Activated T-cell treated with anti-CD3 and anti-CD28 coated beads for 48 hours (primary cell): ENCODE measurements around the gene IQSEC1.

Experiments
- DNase-seq: peaks from one replicate; pipeline ENCODE4 v3.0.0-alpha.2; 2020; ENCODE audit warnings: low read depth

Gene IQSEC1

DNA sequence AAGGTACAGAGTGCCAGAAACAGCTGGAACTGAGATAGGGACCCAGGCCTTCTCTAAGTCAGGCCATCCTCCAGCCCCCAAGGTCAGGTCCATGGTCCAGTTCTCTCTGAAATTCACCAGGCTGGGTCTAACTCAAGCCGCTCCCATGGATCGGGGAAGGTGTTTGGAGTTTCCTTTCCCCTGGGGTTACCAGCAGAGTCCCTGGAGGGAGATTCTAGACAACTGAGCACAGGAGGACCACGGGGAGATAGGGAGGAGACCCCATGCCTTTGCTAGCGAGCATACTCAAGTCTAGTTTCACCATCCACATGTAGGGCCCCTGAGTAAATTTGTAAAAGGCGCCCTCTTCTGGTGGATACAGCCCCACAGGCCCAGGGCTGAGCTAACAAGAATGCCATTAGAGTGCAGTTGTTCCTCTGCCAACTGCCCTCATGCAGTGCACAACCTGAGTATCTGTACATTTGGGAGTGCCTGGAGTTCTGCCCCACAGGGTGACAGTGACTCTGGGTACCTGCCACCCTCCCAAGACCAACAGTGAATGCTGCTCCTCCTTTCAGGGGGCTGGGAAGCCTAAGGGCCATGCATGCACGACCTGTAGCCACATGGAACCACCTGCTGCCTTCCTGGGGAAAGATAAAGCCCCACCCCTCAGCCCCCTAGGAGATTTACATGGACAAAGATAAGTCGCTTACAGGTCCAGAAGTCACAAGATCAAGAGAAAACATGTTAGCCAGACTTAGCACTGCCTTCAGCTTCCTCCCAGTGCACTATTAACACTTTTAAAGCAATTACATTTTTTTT lies 89.0 kb downstream of the IQSEC1 start:
- DNase-seq = peak; percentile 52

DNA sequence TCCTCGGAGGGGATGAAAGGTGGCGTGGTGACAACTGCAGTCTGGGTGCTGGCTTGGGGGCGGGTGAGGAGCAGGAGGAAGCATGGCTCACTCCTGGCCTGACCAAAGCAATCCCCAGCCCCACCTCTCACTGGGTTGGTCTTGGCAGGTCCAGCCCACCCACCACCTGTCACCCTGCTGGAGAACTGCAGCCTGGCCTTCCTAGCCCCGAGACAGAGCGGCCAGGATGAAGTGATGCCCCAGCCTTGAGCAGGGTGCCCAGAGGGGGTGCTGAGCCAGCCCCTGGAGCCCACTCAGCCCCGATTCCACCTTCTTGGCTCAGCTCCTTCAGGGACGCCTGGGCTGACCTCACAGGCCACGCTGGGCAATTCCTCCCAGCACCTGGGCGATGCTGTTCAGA lies 89.9 kb downstream of the IQSEC1 start:
- no peak for DNase-seq

DNA sequence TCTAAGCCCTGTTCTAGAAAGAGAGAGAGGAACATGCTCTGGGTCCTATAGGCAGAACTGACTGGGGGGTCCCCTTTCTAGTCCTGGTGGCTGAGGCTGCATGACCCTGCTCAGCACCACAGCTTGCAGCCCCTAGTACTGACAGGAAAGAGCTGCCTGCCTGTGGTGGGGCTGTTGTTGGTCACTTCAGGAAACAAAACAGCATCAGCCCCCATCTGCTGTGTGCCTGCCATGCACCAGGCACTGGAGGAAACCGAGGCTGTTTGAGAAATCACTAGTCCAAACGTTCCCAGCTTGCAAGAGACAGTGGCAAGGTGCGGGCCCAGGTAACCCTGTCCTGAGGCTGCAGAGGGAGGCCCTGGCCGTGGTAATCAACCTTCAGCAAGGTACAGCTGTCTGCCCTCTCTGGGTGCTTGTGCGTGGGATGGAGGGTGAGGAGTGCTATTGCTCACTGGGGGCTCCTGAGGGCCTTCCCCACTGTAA lies 90.6 kb downstream of the IQSEC1 start:
- DNase-seq = no peak

DNA sequence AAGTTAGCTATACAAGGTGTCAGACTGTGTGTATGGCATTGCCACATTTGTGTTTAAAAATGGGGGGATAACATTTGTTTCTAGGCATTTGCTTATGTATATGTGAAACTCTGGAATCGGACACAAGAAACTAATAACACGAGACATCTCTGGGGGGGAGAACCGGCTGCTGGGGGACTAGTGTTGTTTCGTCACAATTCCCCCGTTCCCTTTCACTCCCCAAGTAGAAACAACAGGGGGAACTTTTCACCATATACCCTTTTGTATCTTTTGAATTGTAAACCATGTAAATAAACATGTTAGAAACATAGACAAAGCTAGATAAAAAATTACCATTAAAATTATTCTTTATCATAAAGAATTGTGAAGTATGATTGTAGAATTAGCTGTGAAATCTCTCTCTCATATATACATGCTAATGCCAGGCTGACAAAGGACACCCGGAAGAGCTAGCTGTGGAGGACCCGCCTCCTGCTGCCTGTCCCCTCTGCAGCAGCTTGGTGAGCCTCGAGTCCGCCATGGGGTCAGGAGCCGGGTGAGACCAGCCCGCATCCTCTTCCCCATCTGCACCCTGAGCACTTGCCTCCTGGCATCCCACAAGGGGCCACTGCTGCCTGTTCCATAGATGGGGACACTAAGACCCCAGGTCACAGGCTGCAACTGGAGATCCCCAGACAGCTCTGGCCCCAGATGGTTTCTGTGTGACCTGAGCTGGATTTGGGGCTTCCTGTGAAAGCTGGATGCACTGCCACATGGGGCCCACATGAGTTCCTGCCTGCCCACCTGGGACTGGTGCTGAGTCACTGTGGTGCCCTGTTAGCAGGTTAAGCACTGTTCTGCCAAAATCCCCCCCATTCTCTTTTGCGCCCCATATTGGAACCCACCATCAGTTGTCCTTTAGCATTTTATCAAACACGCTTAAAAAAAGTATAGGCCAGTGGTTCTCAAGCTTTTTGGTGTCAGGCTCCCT lies 91.6 kb downstream of the IQSEC1 start:
- no peak for DNase-seq

DNA sequence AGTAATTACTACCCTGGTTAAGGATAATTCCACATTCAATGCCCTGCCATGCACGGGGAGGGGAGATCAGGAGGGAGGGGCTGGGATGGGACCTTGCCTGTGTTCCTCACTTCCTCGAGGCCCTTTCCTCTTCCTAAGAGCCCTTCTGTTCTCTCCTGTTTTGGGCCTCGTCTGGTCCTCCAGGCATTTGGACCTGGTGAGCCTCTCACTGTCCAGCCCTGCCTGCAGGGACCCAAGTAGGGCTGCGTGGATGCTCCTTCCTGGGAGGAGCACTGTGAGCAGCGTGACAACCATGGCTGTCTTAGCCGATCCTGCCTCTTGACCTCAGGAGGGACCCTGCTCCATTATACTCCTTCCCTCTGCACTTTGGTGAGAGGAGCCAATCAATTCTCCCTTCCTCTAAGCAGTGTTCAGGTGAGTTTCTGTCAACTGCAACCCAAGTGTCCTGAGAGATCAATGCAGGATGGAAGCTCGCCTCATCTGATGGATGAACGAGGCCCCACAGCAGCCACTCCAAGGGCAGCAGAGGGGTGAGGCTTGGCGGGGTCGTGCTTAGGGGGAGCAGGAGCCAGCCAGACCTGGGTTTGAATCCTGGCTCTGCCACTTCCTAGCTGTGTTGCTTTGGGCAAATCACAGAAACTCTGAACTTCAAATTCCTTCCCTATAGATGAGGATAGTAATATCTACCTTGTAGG lies 92.5 kb downstream of the IQSEC1 start:
- no peak for DNase-seq

DNA sequence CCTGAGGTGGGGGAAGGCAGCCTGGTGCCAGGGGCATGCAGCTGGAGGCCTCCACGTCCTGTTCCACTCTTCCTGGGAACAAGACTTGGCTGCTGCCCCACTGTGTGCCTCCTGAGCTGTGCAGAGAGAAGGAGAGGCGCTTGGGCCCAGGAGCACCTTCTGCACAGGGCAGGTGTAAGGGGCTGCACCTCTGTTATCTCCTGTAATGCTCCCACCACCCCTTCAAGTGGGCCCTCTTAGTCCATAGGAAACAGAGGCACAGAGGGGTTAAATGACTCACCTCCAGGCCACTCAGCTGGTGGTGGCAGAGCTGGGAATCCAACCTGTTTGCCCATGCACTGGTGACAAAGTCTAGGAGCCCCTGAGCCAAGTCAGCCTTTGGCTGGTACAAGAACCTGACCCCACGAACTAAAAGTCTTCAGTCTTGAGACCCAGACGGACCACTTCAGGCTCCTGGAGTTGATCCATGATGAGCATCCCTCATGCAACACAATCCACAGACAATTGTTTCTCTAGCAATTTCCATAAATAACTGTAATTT lies 93.2 kb downstream of the IQSEC1 start:
- DNase-seq = no peak

DNA sequence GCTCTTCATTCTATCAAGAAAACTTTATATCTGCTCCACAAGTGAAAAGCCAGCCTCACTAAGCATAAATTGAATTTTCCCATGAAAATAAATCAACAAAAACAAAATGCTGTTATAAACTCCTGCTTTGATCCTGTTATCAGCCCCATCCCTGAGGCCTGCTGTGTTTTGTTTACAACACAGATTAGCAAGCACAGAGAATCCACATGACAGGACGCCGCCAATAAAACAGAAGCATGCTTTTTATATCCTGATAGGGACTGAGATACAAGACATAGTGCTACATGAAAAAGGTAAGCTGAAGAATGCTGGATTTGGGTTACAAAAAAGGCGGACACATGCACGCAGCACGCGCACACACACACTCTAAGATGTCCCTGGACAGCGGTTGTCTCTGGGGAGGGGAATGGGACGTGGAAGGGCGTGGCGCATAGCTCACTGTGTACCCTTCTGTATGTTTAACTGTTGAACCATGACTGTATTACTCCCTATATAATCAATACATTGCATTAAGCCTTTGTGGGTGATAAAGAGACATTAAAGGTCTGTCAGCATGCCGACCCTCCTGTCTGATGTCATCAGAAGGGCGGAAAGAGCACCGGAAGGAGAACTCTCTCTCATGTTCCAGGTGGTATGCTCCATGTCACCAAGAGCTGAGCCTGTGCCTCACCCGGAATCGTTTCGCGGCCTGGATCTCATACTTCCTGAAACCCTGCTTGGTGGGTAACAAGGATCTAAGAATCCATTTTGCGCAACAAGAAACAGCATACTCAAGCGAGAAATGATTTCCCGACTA lies 93.9 kb downstream of the IQSEC1 start:
- DNase-seq = no peak

DNA sequence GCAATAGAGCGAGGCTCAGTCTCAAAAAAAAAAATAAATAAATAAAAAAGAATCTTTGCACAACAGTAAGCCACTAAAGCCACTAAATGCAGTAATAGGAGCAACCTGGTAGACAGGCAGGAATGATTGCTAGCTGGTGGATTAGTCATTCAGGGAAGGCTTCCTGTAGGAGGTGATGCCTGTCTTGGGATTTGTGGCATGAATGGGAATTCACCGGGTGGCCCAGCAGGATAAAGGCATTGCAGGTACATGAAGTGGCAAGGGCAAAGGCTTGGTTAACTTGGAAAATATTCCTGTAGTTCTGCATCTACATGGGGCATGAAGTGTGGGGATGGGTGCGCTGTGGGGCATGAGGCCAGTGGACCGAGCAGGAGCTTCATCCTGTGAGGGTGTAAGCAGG lies 94.5 kb downstream of the IQSEC1 start:
- no peak for DNase-seq

DNA sequence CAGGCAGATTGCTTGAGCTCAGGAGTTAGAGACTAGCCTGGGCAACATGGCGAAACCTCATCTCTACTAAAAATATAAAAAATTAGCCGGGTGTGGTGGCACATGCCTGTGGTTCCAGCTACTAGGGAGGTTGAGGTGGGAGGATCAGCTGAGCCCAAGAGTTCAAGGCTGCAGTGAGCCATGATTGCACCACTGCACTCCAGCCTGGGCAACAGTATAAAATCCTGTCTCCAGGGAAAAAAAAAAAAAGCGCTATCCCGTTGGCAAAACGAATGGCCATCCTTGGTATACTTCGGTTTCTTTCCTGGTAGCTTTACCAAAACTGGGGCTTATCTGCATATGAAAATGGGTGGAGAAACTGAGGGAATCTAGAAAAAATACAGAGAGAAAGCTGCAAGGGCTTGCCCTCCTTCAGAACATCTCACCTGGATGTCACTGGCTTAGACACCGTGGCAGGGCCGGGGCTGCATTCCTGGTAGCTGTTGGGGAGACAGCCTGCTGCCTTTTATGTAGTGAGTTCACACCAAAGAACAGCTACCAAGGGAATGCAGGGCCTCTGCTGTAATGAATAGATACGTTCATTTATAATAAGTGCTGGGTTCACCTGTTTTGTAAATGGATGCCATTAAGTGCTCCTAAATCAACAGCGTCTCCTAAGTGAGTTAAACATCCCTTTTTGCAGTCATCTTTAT lies 96.0 kb downstream of the IQSEC1 start:
- DNase-seq = no peak

DNA sequence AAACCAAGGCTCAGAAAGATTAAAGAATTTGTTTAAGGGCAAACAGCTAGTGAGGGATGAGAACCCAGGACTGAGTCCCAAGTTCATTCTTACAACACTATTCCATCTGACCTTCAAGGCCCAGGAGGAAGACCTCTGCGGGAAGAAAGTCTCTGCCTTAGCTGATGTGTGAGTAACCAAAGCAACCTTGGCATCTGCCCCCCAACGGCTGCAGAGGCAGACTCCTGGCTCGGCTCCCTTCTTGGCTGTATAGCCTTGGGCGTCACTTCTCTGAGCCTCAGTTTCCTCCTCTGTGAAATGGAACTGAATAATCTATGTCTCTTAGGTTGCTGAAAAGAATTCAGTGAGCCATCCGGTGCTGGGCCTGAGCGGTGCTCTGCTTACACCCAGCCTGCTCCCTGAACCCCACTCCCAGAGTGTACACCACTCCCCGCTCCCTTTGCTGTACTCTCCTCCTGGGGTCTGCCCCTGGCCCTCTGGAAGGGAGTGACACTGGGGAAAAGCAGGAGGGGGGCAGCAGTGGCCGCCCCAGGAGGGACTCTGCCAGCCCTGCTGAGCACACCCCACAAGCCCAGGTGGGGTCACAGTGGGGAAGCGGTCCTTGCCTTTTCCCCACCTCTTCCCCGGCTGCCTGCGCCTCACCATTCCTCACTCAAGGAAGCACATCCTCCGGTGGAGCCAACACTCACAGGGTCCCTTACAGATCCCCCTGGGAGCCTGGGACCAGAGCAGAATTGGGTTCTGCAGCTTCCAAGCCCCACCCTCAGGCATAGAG lies 97.3 kb downstream of the IQSEC1 start:
- no peak for DNase-seq

DNA sequence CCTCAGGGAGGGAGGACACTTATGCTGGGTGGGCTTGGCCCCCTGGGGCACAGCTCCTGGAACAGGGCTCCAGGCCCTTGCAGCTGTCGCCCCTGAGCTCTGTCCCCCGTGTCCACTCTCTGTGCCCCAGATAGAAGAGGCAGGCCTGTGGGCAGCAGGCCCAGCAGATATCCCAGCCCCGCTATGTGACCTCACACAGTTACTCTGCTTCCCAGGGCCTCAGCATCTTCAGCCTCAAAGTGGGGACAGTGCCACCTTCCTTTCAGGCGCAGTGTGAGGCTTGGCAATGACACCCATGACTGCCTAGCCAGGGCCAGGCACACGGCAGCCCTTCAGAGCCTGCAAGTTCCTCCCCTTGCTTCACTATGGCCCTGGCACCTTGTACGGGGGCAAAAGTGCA lies 98.4 kb downstream of the IQSEC1 start:
- no peak for DNase-seq

DNA sequence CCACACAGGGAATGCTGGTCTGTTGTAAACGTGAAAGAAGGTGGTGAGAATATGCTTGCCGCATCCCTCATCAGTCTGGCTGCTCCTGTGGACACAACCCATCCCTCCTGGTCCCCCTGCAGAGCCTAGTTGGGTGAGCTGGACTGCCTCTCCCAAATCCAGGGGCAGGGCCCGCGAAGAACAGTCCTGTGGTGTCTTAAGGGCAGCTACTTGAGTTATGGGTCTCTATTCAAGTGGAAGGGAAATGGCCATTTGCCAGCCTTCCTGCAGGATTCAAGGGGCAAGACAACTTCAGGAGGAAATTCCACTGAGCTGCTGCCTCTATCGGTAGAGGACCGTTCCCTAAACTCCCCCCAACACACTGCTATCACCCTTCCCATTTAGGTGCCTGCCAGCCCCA lies 98.9 kb downstream of the IQSEC1 start:
- DNase-seq = no peak

DNA sequence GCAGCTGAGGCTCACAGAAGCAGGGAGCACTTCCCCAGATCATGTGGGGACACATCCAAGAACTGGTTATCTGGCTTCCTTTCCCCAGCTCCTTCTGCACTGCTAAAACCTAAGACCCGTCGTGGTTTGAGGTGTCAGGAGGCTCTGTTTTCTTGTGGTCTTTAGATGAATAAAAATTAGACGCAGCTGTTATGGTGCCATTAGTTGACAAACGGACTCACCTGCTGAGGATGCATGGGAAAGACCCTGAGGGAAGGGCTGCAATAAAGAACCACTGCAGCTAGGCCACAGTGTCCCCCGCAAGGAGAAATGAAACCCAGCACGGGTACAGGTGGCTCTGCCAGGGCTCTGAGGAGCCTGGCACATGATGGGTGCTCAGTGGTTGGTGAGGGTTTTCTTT lies 99.4 kb downstream of the IQSEC1 start:
- no peak for DNase-seq

DNA sequence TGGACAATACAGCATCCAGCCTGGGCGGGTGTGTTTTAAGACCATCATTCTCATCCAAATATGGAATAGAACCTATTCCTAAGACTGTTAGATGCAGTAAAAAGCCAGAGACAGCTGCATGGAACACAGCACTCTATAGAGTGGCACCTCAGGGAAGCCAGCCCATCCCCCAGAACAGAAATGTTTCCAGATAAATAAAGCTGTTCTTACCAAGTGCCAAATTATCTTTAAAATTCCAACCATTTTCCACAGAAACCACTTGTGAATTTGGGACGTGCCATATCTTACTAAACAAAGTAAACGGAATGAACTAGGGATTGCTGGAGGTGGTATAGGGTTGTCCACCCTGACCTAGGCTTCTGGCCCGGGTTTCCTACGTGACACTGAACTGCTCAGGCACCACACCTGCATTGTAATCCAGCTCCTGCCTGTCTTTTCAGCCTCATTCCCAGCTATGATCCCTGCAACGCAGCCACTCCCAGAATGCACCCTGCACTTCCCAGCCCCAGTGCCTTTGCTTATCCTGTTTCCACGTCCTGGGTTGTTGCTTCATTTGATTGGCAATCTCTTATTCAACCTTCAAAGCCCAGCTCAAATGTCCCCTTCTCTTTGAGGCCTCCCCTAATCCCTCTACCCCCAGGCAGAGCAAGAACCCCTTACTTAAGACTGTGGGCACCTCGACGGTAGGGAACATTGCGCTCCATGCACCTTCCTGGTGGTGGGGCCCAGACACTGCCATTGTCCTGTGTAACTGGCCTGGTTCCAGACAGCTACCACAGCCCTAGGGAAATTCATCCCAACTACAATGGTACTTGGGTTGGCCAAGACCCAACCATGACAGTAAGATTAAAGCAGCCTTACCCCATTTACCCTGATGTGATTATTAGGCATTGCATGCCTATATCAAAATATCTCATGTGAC lies 100.2 kb downstream of the IQSEC1 start:
- DNase-seq = no peak

DNA sequence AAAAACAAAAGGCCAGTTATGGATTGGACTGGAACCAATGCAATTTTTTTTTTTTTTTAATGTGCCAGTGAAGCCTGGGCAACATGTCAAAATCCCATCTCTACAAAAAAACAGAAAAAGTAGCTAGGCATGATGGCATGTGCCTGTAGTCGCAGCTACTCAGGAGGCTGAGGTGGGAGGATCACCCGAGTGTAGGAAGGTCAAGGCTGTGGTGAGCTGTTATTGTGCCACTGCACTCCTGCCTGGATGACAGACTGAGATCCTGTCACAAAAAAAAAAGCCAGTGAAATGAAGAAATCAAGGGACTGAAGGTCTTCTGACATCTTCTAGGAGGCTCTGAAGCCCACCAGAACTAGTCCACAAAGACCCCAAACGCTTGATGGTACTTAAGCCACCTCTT lies 101.2 kb downstream of the IQSEC1 start:
- no peak for DNase-seq

DNA sequence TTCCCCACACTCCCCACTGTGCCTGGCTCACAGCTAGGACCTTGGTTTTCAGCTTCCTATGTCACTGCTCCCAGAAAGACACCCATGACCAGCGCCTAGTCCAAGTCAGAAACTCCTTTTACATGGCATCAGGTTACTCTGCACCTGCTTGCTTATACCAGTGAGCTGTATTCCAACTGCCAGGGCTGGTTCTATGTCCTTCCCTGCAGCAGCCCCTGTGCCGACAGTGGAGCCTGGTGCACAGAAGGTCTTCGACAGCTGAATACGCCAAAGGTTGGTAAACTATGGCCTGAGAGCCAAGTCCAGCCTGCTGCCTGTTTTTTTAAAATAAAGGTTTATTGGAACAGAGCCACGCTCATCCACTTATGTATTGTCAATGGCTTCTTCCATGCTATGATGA lies 102.5 kb downstream of the IQSEC1 start:
- DNase-seq = no peak

DNA sequence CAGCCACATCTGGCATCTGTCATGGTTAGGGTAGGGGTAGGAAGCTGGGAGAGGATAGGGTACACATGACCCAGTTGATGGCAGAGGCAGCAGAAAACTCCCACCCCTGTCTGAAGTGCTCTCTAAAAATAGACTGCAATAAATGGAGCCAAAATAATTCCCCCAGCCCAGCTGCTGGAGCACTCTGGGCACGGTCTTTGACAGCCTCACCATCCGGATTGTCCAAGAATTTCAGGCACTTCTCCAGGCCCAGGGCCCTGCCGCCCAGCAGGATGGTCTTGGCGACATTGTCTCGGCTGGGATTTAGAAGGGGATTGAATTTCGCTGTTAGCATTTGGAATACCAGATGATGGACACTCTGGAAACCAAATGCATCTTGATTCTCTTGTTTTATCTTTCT lies 103.7 kb downstream of the IQSEC1 start:
- no peak for DNase-seq

DNA sequence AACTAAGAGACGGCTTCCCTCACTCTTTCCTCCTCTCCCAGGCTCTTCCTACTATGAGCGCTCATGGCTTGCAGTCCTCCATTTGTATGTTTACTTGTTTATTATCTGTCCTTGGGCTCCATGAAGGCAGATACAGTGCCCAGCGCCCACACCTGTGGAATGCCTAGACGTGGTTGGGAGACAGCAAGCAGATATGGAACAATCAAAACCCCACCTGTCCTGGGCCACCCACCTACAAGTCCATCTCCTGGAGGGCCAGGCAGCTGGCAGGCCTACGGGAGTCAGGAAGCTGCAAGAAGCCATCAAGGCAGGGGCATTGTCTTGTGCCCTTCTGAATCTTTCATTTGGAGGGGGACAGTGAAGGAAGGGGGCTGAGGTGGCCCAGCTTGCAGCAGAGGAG lies 104.7 kb downstream of the IQSEC1 start:
- DNase-seq = no peak
